Hepatocyte (in vitro differentiated cells): ENCODE measurements around the gene MRPS18C. TPM values are rescaled to one million over a fixed set of nuclear protein-coding genes. Genes with fewer than 3 reads are reported as not detected.
A peak's percentile ranks its signal among the peaks of the same experiment; 100 is the strongest.

ENCODE experiments used
- DNase-seq: peaks from one replicate; pipeline ENCODE4 v3.0.0-alpha.2; 2016; ENCODE audit warnings: low spot score
- H2AFZ ChIP-seq: fragments of 200-600 bp; sonication (generic); 2 replicates; pipeline ENCODE4 v1.6.0; 2016; ENCODE audit warnings: antibody characterized with exemption, mild to moderate bottlenecking
- H3K27ac ChIP-seq: fragments of 200-600 bp; sonication (generic); 2 replicates; pipeline ENCODE4 v1.5.1; 2016; ENCODE audit warnings: mild to moderate bottlenecking
- H3K27me3 ChIP-seq: fragments of 200-600 bp; sonication (generic); 2 replicates; pipeline ENCODE4 v1.6.1; 2016
- H3K36me3 ChIP-seq: fragments of 200-600 bp; sonication (generic); replicated peaks from 2 replicates; pipeline ENCODE4 v1.5.1; 2016; ENCODE audit warnings: low read depth; ENCODE audit not compliant: insufficient read depth
- H3K4me1 ChIP-seq: fragments of 200-600 bp; sonication (generic); 2 replicates; pipeline ENCODE4 v1.5.1; 2016; ENCODE audit warnings: mild to moderate bottlenecking, moderate library complexity; ENCODE audit not compliant: insufficient read depth
- H3K4me2 ChIP-seq: fragments of 200-600 bp; sonication (generic); 2 replicates; pipeline ENCODE4 v1.6.0; 2016
- H3K4me3 ChIP-seq: fragments of 200-600 bp; sonication (generic); 2 replicates; pipeline ENCODE4 v1.5.1; 2016; ENCODE audit warnings: mild to moderate bottlenecking
- H3K79me2 ChIP-seq: fragments of 200-600 bp; sonication (generic); 2 replicates; pipeline ENCODE4 v1.6.0; 2017; ENCODE audit warnings: mild to moderate bottlenecking
- H3K9me2 ChIP-seq: fragments of 200-600 bp; sonication (generic); replicated peaks from 2 replicates; pipeline ENCODE4 v1.6.0; 2017; ENCODE audit warnings: mild to moderate bottlenecking; ENCODE audit not compliant: insufficient read depth
- H3K9me3 ChIP-seq: fragments of 200-600 bp; sonication (generic); 2 replicates; pipeline ENCODE4 v1.5.1; 2016; ENCODE audit warnings: low read depth, mild to moderate bottlenecking
- H4K20me1 ChIP-seq: fragments of 200-600 bp; sonication (generic); 2 replicates; pipeline ENCODE4 v1.6.0; 2016; ENCODE audit warnings: mild to moderate bottlenecking; ENCODE audit not compliant: insufficient read depth, poor library complexity, severe bottlenecking
- CTCF ChIP-seq: fragments of 200-600 bp; sonication (generic); IDR thresholded peaks from 2 replicates; pipeline ENCODE4 v1.5.1; 2016; ENCODE audit warnings: antibody characterized with exemption, mild to moderate bottlenecking; ENCODE audit not compliant: poor library complexity
- EZH2 ChIP-seq: fragments of 200-600 bp; sonication (generic); IDR thresholded peaks from 2 replicates; pipeline ENCODE4 v1.6.1; 2016; ENCODE audit warnings: antibody characterized with exemption, mild to moderate bottlenecking, borderline replicate concordance
- EZH2phosphoT487 ChIP-seq: fragments of 200-600 bp; sonication (generic); IDR thresholded peaks from one replicate; pipeline ENCODE4 v1.6.1; 2018; ENCODE audit warnings: antibody characterized with exemption, mild to moderate bottlenecking, low read depth, moderate library complexity; ENCODE audit not compliant: unreplicated experiment, severe bottlenecking
- WGBS: methylation state at CpG from one replicate; pipeline ENCODE4 v1.1.6; 2016; ENCODE audit warnings: low lambda C conversion rate; ENCODE audit errors: missing lambda C conversion rate; 5-methylcytosine and 5-hydroxymethylcytosine counted together
- polyA plus RNA-seq: library from polyadenylated mRNA; unstranded; fragments of >200 nt; fragmentation: Nextera tagmentation; extraction: Ambion mirVana; gene quantifications from 2 replicates; pipeline ENCODE4 v1.2.1, GENCODE V29; 2016
- total RNA-seq: library from RNA; depleted of rRNA; stranded (reverse); fragments of >200 nt; gene quantifications from 2 replicates; pipeline ENCODE4 v1.2.3, GENCODE V29; 2014

MRPS18C gene
- total and polyA plus RNA-seq, 2 experiments from 2014 or later: 20.1 to 89.1 TPM

GRCh38 chr4:83417566-83417965, 38.3 kb upstream of the MRPS18C start:
- Histone ChIP-seq H3K27me3 (no peaks in the 10 kb centered on the region), H3K9me2 (no peaks in the 10 kb centered on the region), H4K20me1 (no peaks in the 10 kb centered on the region), H2AFZ (no peak overlapping the region), H3K79me2 (no peaks in the 10 kb centered on the region), H3K4me1 (peaks cover 4% of the 10 kb centered on the region), H3K36me3 (no peaks in the 10 kb centered on the region), H3K9me3 (no peaks in the 10 kb centered on the region), H3K4me2 (no peak overlapping the region), H3K4me3 (no peak overlapping the region), H3K27ac (peak overlapping the region; percentile 48)
- WGBS: 68% methylated on average over 4 of the region's 4 CpGs
- peak; percentile 29 for DNase-seq
- TF ChIP-seq EZH2 (no peak), EZH2phosphoT487 (no peak), CTCF (no peak)

- H3K9me3 ChIP-seq: no peaks in the 10 kb centered on the region
- TF ChIP-seq EZH2phosphoT487 (no peak), EZH2 (no peak), CTCF (no peak)
- H2AFZ ChIP-seq: no peak overlapping the region
- H3K27me3 ChIP-seq: no peaks in the 10 kb centered on the region
- DNase-seq: no peak
- no peak overlapping the region for H3K4me3 ChIP-seq
- H3K4me2 ChIP-seq: no peak overlapping the region
- H3K27ac ChIP-seq: peak overlapping the region; percentile 41
- H3K4me1 ChIP-seq: peaks cover 4% of the 10 kb centered on the region
- no peaks in the 10 kb centered on the region for H3K36me3 ChIP-seq
- H3K9me2 ChIP-seq: no peaks in the 10 kb centered on the region
- no peaks in the 10 kb centered on the region for H4K20me1 ChIP-seq
- H3K79me2 ChIP-seq: no peaks in the 10 kb centered on the region
Observed at GRCh38 chr4:83418211-83418610, 37.6 kb upstream of the MRPS18C start.

- WGBS: 100% methylated on average over 1 of the region's 1 CpG
- no peak for TF ChIP-seq EZH2phosphoT487
- TF ChIP-seq CTCF: no peak
- TF ChIP-seq EZH2: no peak
Observed at GRCh38 chr4:83431200-83431599, 24.7 kb upstream of the MRPS18C start.

GRCh38 chr4:83436680-83437079, 19.2 kb upstream of the MRPS18C start:
- DNase-seq: no peak
- no peaks in the 10 kb centered on the region for H3K9me3 ChIP-seq
- WGBS: 91% methylated on average over 4 of the region's 4 CpGs
- H3K4me1 ChIP-seq: no peaks in the 10 kb centered on the region
- no peaks in the 10 kb centered on the region for H3K79me2 ChIP-seq
- H3K4me3 ChIP-seq: no peak overlapping the region
- H4K20me1 ChIP-seq: no peaks in the 10 kb centered on the region
- no peak overlapping the region for H2AFZ ChIP-seq
- no peak overlapping the region for H3K4me2 ChIP-seq
- no peaks in the 10 kb centered on the region for H3K9me2 ChIP-seq
- TF ChIP-seq EZH2phosphoT487: no peak
- TF ChIP-seq CTCF: no peak
- no peaks in the 10 kb centered on the region for H3K36me3 ChIP-seq
- H3K27me3 ChIP-seq: no peaks in the 10 kb centered on the region
- no peak overlapping the region for H3K27ac ChIP-seq

More at GRCh38 chr4:83431200-83431599, 24.7 kb upstream of the MRPS18C start:
- H3K4me3 ChIP-seq: no peak overlapping the region
- no peaks in the 10 kb centered on the region for H4K20me1 ChIP-seq
- no peaks in the 10 kb centered on the region for H3K9me3 ChIP-seq
- H3K4me1 ChIP-seq: no peaks in the 10 kb centered on the region
- H3K79me2 ChIP-seq: no peaks in the 10 kb centered on the region
- DNase-seq: no peak
- no peak overlapping the region for H3K4me2 ChIP-seq
- H3K27me3 ChIP-seq: no peaks in the 10 kb centered on the region
- H2AFZ ChIP-seq: no peak overlapping the region
- H3K27ac ChIP-seq: no peak overlapping the region
- H3K36me3 ChIP-seq: no peaks in the 10 kb centered on the region
- no peaks in the 10 kb centered on the region for H3K9me2 ChIP-seq
